ENCODE data around the gene ULK4.

ULK4 gene

GRCh38 chr3:41430391-41430790, 531.5 kb downstream of the ULK4 start:
- no peak for DNase-seq (ENCODE audit: low read depth)
- no peak for TF ChIP-seq CTCF (IDR thresholded peaks at IDR 0.05; ENCODE audit: low read length, missing control alignments)
- no peak overlapping the region for H3K4me3 ChIP-seq (replicated peaks; ENCODE audit: low read depth, low read length)

- no peak overlapping the region for H3K4me3 ChIP-seq (replicated peaks; ENCODE audit: low read depth, low read length)
- no peak for TF ChIP-seq CTCF (IDR thresholded peaks at IDR 0.05; ENCODE audit: low read length, missing control alignments)
- DNase-seq (ENCODE audit: low read depth): no peak
Observed at GRCh38 chr3:41426485-41426884, 535.4 kb downstream of the ULK4 start.

- DNase-seq (ENCODE audit: low read depth): no peak
- TF ChIP-seq CTCF (IDR thresholded peaks at IDR 0.05; ENCODE audit: low read length, missing control alignments): no peak
- no peak overlapping the region for H3K4me3 ChIP-seq (replicated peaks; ENCODE audit: low read depth, low read length)
Observed at GRCh38 chr3:41424543-41425300, 537.2 kb downstream of the ULK4 start.

GRCh38 chr3:41419809-41420208, 542.1 kb downstream of the ULK4 start:
- no peak for DNase-seq (ENCODE audit: low read depth)
- no peak for TF ChIP-seq CTCF (IDR thresholded peaks at IDR 0.05; ENCODE audit: low read length, missing control alignments)
- H3K4me3 ChIP-seq (replicated peaks; ENCODE audit: low read depth, low read length): no peak overlapping the region

GRCh38 chr3:41418961-41419691, 542.8 kb downstream of the ULK4 start:
- H3K4me3 ChIP-seq (replicated peaks; ENCODE audit: low read depth, low read length): no peak overlapping the region
- peak; percentile 7 for TF ChIP-seq CTCF (IDR thresholded peaks at IDR 0.05; ENCODE audit: low read length, missing control alignments)
- peak; percentile 28 for DNase-seq (ENCODE audit: low read depth)

- no peak overlapping the region for H3K4me3 ChIP-seq (replicated peaks; ENCODE audit: low read depth, low read length)
- no peak for TF ChIP-seq CTCF (IDR thresholded peaks at IDR 0.05; ENCODE audit: low read length, missing control alignments)
- no peak for DNase-seq (ENCODE audit: low read depth)
Observed at GRCh38 chr3:41417574-41417973, 544.3 kb downstream of the ULK4 start.
